ENCODE results near the gene ZNF653.

ZNF653 gene

GRCh38 chr19:11505504-11506100, at the start of gene ZNF653:
ZNF653 (minus strand) TSS chr19:11505839; CDS start chr19:11505786, 53 bp downstream.
- peak; percentile 96 for DNase-seq

- no peak for DNase-seq
These were observed 49.6 kb upstream of the ZNF653 start for GRCh38 chr19:11555246-11555645.

- no peak for DNase-seq
These were observed 48.5 kb upstream of the ZNF653 start for GRCh38 chr19:11554160-11554559.

- DNase-seq: no peak
These were observed 47.2 kb upstream of the ZNF653 start for GRCh38 chr19:11552666-11553372.

- DNase-seq: peak; percentile 19
These were observed 46.1 kb upstream of the ZNF653 start for GRCh38 chr19:11551603-11552235.

GRCh38 chr19:11550265-11550664, 44.6 kb upstream of the ZNF653 start:
- DNase-seq: no peak

- no peak for DNase-seq
These were observed 43.8 kb upstream of the ZNF653 start for GRCh38 chr19:11549386-11549953.

GRCh38 chr19:11547929-11548700, 42.5 kb upstream of the ZNF653 start:
- DNase-seq: no peak

GRCh38 chr19:11541238-11541637, 35.6 kb upstream of the ZNF653 start:
- DNase-seq: no peak

GRCh38 chr19:11540645-11541044, 35.0 kb upstream of the ZNF653 start:
- DNase-seq: no peak

GRCh38 chr19:11539495-11540365, 34.1 kb upstream of the ZNF653 start:
- peak; percentile 21 for DNase-seq

GRCh38 chr19:11538232-11539036, 32.8 kb upstream of the ZNF653 start, which contains the start of gene CNN1:
CNN1 (plus strand) TSS chr19:11538851; CDS start chr19:11538928, 77 bp downstream.
- DNase-seq: peak; percentile 24

GRCh38 chr19:11535792-11536595, 30.4 kb upstream of the ZNF653 start:
- peak; percentile 88 for DNase-seq

- DNase-seq: no peak
These were observed 29.3 kb upstream of the ZNF653 start for GRCh38 chr19:11534948-11535347.

- no peak for DNase-seq
These were observed 28.9 kb upstream of the ZNF653 start for GRCh38 chr19:11534538-11534937.

- peak; percentile 95 for DNase-seq
These were observed 24.8 kb upstream of the ZNF653 start for GRCh38 chr19:11530432-11530831.

- DNase-seq: peak; percentile 98
These were observed 23.1 kb upstream of the ZNF653 start, which contains the start of gene ECSIT for GRCh38 chr19:11528551-11529341. ECSIT (minus strand) TSS chr19:11529134; CDS start chr19:11519170, 9,964 bp downstream.

GRCh38 chr19:11519138-11519537, 13.5 kb upstream of the ZNF653 start:
- no peak for DNase-seq

GRCh38 chr19:11513946-11514345, 8.3 kb upstream of the ZNF653 start:
- no peak for DNase-seq

Measured in NCI-H82 (cell line).